Spleen (tissue), 11 donors: ENCODE measurements around the gene DLX2. TPM values are rescaled to one million over a fixed set of nuclear protein-coding genes. Genes with fewer than 3 reads are reported as not detected.

Experiments
- DNase-seq: peaks from one replicate; pipeline ENCODE4 v3.0.0-alpha.2; 2020
- H3K27ac ChIP-seq, 8 donors: fragments of 200-600 bp; sonication (generic) in 7 of 8; 1 replicate in 4 of 8; 2 replicates in 4 of 8; pipeline versions ENCODE4 v1.5.0 to v1.8.0; 2016 to 2021; ENCODE audit warnings: inconsistent platforms in 4 of 8, mild to moderate bottlenecking in 4 of 8, moderate library complexity in 1 of 8
- H3K27me3 ChIP-seq, 7 donors: fragments of 200-600 bp; sonication (generic) in 6 of 7; replicated peaks in 1 of 7; 1 replicate in 4 of 7; 2 replicates in 3 of 7; pipeline versions ENCODE4 v1.5.0 to v1.8.0; 2016 to 2021; ENCODE audit warnings: inconsistent platforms in 3 of 7, mild to moderate bottlenecking in 1 of 7
- H3K36me3 ChIP-seq, 6 donors: fragments of 200-600 bp; sonication (generic) in 5 of 6; 1 replicate in 4 of 6; 2 replicates in 2 of 6; pipeline versions ENCODE4 v1.5.0 to v1.8.0; 2016 to 2021; ENCODE audit warnings: inconsistent platforms in 2 of 6
- H3K4me1 ChIP-seq, 6 donors: fragments of 200-600 bp; sonication (generic) in 5 of 6; 1 replicate in 3 of 6; 2 replicates in 3 of 6; pipeline versions ENCODE4 v1.5.0 to v1.8.0; 2016 to 2021; ENCODE audit warnings: inconsistent platforms in 3 of 6
- H3K4me3 ChIP-seq, 8 donors: fragments of 200-600 bp; sonication (generic) in 7 of 8; 1 replicate in 4 of 8; 2 replicates in 4 of 8; pipeline versions ENCODE4 v1.5.0 to v1.8.0; 2016 to 2021; ENCODE audit warnings: inconsistent platforms in 4 of 8, mild to moderate bottlenecking in 4 of 8, moderate library complexity in 2 of 8
- H3K9me3 ChIP-seq, 8 donors: fragments of 200-600 bp; sonication (generic) in 7 of 8; 1 replicate in 4 of 8; 2 replicates in 4 of 8; pipeline versions ENCODE4 v1.5.0 to v1.8.0; 2016 to 2021; ENCODE audit warnings: inconsistent platforms in 4 of 8
- POLR2A ChIP-seq, 3 donors: fragments of 450-650 bp; IDR thresholded peaks; one replicate each; pipeline ENCODE4 v1.5.1; 2017; ENCODE audit warnings: antibody characterized with exemption in 3 of 3, mild to moderate bottlenecking in 1 of 3
- POLR2AphosphoS5 ChIP-seq, 3 donors: sonication (generic); formaldehyde crosslinking; IDR thresholded peaks; one replicate each; pipeline ENCODE4 v1.5.1; 2017; ENCODE audit warnings: antibody characterized with exemption in 3 of 3
- WGBS, 5 donors: extraction: QIAGEN DNeasy Blood & Tissue Kit in 3 of 5; methylation state at CpG; one replicate each; pipeline versions ENCODE4 v1.1.5 to v1.1.7; 2013 to 2018; 5-methylcytosine and 5-hydroxymethylcytosine counted together
- intact Hi-C: fragments of 100-400 bp; cut with DNase I; formaldehyde crosslinking; loops from one replicate; pipeline ENCODE4 v1.15.0; 2023; ENCODE audit warnings: low total_unique reads
- polyA plus RNA-seq, 3 donors: library from polyadenylated mRNA; stranded (reverse); fragments of 200-250 nt; gene quantifications; one replicate each; pipeline ENCODE4 v1.2.1, GENCODE V29; 2013
- total RNA-seq, 7 donors: library from RNA; depleted of rRNA in 3 of 7; stranded (reverse); fragments of >200 nt in 3 of 7; fragmentation: NEBNext Ultra II Directional in 4 of 7; extraction: Animal tissue kit (Norgen Biotek cat#: 25700) in 4 of 7; gene quantifications; one replicate each; pipeline versions ENCODE4 v1.1.0 to v1.2.1, GENCODE V29; 2016 to 2021
- TF ChIP-seq, protein P1 (sequence below), 11 experiments: fragments of 200-600 bp in 7 of 11; fragments of 450-650 bp in 4 of 11; sonication (generic) in 4 of 11; IDR thresholded peaks in 8 of 11; conservative IDR thresholded peaks in 3 of 11; 1 replicate in 7 of 11; 2 replicates in 4 of 11; pipeline versions ENCODE4 v1.4.0 to v1.8.0; 2016 to 2021; ENCODE audit warnings: antibody characterized with exemption in 11 of 11, inconsistent platforms in 4 of 11, mild to moderate bottlenecking in 1 of 11
- donor health status: healthy with polysubstance abuse.
- donor health status: DM: no; HTN: no; CAD: no; lungs with moderate emphysema.
- donor health status: DM: no; HTN: no; CAD: no.
- donor health status: Bipolar disorder and iron deficiency.
- donor health status: healthy.
- donor health status: DM: no; HTN: no; CAD: no.
- donor health status: DM: yes; HTN: yes; CAD: no.

DLX2 gene
- total and polyA plus RNA-seq, 10 donors, result 0.06 TPM; not detected in 9

DNA sequence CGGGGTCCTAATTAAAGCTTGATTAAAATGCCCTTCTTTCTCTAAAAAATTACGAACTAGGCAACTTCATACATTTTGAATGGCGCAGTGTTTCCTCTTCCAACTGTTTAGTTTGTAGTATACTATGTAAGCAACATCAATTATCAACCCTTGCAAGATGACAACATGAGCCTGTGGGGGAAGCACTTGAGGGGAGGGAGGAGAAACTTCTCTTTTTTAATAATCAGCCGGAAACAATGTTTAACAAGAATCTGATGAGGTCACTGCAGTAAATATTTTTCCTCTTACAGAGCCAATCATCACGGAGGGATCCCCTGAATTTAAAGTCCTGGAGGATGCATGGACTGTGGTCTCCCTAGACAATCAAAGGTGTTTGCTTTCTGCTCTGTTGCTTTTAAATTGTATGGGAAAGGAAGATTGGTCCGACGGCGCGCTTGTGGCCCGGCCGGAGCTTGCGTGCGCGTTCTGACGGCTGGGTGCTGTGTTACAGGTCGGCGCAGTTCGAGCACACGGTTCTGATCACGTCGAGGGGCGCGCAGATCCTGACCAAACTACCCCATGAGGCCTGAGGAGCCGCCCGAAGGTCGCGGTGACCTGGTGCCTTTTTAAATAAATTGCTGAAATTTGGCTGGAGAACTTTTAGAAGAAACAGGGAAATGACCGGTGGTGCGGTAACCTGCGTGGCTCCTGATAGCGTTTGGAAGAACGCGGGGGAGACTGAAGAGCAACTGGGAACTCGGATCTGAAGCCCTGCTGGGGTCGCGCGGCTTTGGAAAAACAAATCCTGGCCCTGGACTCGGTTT lies 22.7 kb downstream of the DLX2 start:
- WGBS, 5 donors, result 17 to 42% (median 19%) methylated on average over 38 of the region's 38 CpGs

GRCh38 chr2:172079416-172079815 lies 23.3 kb downstream of the DLX2 start:
- no peak overlapping the region for H3K27ac ChIP-seq
- TF ChIP-seq POLR2A (IDR thresholded peaks at IDR 0.05), result no peak
- TF ChIP-seq, protein P1, sequence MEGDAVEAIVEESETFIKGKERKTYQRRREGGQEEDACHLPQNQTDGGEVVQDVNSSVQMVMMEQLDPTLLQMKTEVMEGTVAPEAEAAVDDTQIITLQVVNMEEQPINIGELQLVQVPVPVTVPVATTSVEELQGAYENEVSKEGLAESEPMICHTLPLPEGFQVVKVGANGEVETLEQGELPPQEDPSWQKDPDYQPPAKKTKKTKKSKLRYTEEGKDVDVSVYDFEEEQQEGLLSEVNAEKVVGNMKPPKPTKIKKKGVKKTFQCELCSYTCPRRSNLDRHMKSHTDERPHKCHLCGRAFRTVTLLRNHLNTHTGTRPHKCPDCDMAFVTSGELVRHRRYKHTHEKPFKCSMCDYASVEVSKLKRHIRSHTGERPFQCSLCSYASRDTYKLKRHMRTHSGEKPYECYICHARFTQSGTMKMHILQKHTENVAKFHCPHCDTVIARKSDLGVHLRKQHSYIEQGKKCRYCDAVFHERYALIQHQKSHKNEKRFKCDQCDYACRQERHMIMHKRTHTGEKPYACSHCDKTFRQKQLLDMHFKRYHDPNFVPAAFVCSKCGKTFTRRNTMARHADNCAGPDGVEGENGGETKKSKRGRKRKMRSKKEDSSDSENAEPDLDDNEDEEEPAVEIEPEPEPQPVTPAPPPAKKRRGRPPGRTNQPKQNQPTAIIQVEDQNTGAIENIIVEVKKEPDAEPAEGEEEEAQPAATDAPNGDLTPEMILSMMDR (IDR thresholded peaks at IDR 0.05 in 8 of 11, conservative IDR thresholded peaks at IDR 0.05 in 3 of 11), result no peak
- TF ChIP-seq POLR2AphosphoS5 (IDR thresholded peaks at IDR 0.05), result no peak
- peaks cover 4 to 40% (median 20%) of the 10 kb centered on the region in 6 donors for H3K4me1 ChIP-seq
- intact Hi-C loops, result no loop called here
- no peaks in the 10 kb centered on the region for H3K36me3 ChIP-seq
- peaks cover 28 to 65% (median 53%) of the 10 kb centered on the region in 7 donors for H3K27me3 ChIP-seq
- peaks cover 0 to 14% (median 0%) of the 10 kb centered on the region in 8 donors for H3K9me3 ChIP-seq
- DNase-seq, result no peak
- WGBS, 5 donors, result 77 to 85% (median 82%) methylated on average over 5 of the region's 5 CpGs
- H3K4me3 ChIP-seq, result no peak overlapping the region

More for the DNA sequence above, 22.7 kb downstream of the DLX2 start:
- Histone ChIP-seq H3K4me3 (peak overlapping the region in 1 of 8 donors; percentile 37), H3K36me3 (no peaks in the 10 kb centered on the region), H3K27me3 (peaks cover 35 to 72% (median 59%) of the 10 kb centered on the region in 7 donors), H3K27ac (no peak overlapping the region), H3K9me3 (peaks cover 0 to 14% (median 0%) of the 10 kb centered on the region in 8 donors), H3K4me1 (peaks cover 11 to 47% (median 26%) of the 10 kb centered on the region in 6 donors)
- intact Hi-C loops, result no loop called here
- peak; percentile 67 for DNase-seq
- peak in 1 of 3 donors; percentile 23 for TF ChIP-seq POLR2AphosphoS5 (IDR thresholded peaks at IDR 0.05)
- TF ChIP-seq, protein P1 (IDR thresholded peaks at IDR 0.05 in 8 of 11, conservative IDR thresholded peaks at IDR 0.05 in 3 of 11), result no peak
- no peak for TF ChIP-seq POLR2A (IDR thresholded peaks at IDR 0.05)

DNA sequence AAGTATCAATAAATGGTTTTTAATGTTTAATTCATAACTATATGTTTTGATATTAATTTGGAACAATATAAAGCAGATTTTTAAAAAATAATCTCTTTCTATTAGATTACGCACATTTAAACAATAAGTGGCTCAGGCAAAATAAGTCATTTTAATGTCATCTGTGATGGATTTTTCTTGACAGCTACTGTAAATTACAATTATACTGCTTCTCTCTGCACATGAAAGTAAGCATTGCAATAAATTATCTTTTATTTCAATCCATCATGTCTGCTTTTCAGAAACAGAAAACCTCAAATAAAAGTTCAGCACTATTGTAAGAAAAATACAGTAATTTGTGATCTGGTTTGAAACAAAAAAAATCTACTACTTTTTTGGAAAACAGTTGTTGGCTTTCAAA lies 28.4 kb downstream of the DLX2 start:
- Histone ChIP-seq H3K27me3 (peaks cover 0 to 14% (median 2%) of the 10 kb centered on the region in 7 donors), H3K27ac (no peak overlapping the region), H3K4me3 (no peak overlapping the region), H3K4me1 (no peaks in the 10 kb centered on the region), H3K36me3 (no peaks in the 10 kb centered on the region), H3K9me3 (no peaks in the 10 kb centered on the region)
- intact Hi-C loops, result no loop called here
- no peak for DNase-seq
- TF ChIP-seq, protein P1 (IDR thresholded peaks at IDR 0.05 in 8 of 11, conservative IDR thresholded peaks at IDR 0.05 in 3 of 11), result no peak
- TF ChIP-seq POLR2A (IDR thresholded peaks at IDR 0.05) (no peak), POLR2AphosphoS5 (IDR thresholded peaks at IDR 0.05) (no peak)
- WGBS, 5 donors, result 94 to 100% (median 97%) methylated on average over 1 of the region's 1 CpG

- Histone ChIP-seq H3K9me3 (no peaks in the 10 kb centered on the region), H3K36me3 (no peaks in the 10 kb centered on the region), H3K27me3 (peaks cover 0 to 6% (median 0%) of the 10 kb centered on the region in 7 donors), H3K27ac (no peak overlapping the region), H3K4me3 (no peak overlapping the region), H3K4me1 (no peaks in the 10 kb centered on the region)
- DNase-seq, result no peak
- no peak for TF ChIP-seq POLR2A (IDR thresholded peaks at IDR 0.05)
- no peak for TF ChIP-seq POLR2AphosphoS5 (IDR thresholded peaks at IDR 0.05)
- TF ChIP-seq, protein P1 (IDR thresholded peaks at IDR 0.05 in 8 of 11, conservative IDR thresholded peaks at IDR 0.05 in 3 of 11), result no peak
- intact Hi-C loops, result no loop called here
- 95 to 97% (median 97%) methylated on average over 4 of the region's 4 CpGs for WGBS, 5 donors
Measured at GRCh38 chr2:172073518-172073917, 29.2 kb downstream of the DLX2 start.
